GM21526 (cell line): ENCODE results near the gene DNPEP.
"Not testable (repeated sequence)": the region's sequence is repeated elsewhere in the genome, so short reads cannot be mapped to it uniquely, and the experiment has no call there.

Source experiments
- ATAC-seq: cut with Tn5 transposase; IDR thresholded peaks from one replicate; pipeline ENCODE4 v1.9.1; 2021; ENCODE audit warnings: moderate library complexity; ENCODE audit not compliant: unreplicated experiment, low FRiP score

The DNPEP gene

DNA sequence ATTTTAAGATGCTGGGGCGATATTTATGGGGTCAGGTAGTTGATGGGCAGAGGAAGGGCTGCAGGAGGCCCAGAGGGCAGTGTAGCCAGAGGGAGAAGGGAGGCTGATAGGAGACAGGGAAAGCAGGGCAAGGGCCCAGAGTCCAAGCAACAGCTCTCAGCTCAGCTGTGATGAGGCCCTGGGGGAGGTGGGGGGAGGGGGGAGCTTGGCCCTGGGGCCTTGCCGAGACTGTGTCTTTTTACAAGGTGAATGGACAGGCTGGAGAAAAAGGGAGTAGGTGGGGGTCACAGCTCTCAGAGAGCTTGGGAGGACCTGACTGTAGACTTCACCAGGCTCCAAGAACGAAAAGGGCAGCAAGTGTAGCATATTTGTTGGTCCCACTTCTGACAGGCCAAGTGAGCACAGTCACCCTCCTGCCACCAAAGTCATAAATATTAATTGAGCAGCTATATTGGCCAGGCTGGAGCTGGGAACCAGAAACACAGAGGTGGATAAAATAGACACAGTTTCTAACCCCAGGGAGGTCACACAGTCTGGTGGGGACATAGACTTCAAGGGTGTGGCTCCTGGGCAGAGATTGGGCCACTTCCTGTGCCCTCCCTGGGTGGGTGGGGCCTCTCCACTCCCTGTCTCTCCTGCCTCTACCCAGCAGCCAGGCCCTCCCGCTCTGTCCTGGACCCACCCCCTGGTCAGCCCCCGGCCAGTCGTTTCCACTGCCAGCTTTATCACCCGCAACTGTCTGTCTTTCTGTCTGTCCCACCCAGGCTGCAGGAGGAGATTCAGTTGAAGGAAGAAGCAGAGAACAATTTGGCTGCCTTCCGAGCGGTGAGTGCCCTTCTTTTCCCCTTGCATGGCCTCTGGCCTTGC lies 31.9 kb upstream of the DNPEP start:
- no peak for ATAC-seq

DNA sequence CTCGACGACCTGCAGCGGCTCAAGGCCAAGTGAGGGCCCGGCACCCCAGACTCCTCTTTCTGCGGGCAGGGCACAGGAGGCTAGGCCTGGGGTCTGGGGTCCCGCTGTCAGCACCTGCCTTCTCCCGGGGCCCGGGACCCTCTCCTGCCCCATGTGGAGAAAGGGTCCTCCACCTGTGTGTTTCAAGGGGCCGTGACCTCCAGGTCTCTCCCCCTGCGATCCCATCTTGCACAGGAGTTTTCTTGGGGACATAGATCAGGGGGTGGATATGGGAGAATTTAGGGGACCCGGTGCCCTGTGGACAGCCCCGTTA lies 31.3 kb upstream of the DNPEP start:
- ATAC-seq = no peak

DNA sequence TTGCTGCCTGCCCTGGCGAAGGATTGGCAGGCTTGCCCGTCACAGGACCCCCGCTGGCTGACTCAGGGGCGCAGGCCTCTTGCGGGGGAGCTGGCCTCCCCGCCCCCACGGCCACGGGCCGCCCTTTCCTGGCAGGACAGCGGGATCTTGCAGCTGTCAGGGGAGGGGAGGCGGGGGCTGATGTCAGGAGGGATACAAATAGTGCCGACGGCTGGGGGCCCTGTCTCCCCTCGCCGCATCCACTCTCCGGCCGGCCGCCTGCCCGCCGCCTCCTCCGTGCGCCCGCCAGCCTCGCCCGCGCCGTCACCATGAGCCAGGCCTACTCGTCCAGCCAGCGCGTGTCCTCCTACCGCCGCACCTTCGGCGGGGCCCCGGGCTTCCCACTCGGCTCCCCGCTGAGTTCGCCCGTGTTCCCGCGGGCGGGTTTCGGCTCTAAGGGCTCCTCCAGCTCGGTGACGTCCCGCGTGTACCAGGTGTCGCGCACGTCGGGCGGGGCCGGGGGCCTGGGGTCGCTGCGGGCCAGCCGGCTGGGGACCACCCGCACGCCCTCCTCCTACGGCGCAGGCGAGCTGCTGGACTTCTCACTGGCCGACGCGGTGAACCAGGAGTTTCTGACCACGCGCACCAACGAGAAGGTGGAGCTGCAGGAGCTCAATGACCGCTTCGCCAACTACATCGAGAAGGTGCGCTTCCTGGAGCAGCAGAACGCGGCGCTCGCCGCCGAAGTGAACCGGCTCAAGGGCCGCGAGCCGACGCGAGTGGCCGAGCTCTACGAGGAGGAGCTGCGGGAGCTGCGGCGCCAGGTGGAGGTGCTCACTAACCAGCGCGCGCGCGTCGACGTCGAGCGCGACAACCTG lies 30.7 kb upstream of the DNPEP start, which contains the start of gene DES:
Gene DES (plus strand): TSS at position 223 of the 857 bp plus-strand sequence. CDS start 86 bp downstream, at position 309.
- ATAC-seq = no peak

DNA sequence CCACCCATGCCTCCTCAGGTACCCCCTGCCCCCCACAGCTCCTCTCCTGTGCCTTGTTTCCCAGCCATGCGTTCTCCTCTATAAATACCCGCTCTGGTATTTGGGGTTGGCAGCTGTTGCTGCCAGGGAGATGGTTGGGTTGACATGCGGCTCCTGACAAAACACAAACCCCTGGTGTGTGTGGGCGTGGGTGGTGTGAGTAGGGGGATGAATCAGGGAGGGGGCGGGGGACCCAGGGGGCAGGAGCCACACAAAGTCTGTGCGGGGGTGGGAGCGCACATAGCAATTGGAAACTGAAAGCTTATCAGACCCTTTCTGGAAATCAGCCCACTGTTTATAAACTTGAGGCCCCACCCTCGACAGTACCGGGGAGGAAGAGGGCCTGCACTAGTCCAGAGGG lies 29.7 kb upstream of the DNPEP start:
- ATAC-seq = no peak

DNA sequence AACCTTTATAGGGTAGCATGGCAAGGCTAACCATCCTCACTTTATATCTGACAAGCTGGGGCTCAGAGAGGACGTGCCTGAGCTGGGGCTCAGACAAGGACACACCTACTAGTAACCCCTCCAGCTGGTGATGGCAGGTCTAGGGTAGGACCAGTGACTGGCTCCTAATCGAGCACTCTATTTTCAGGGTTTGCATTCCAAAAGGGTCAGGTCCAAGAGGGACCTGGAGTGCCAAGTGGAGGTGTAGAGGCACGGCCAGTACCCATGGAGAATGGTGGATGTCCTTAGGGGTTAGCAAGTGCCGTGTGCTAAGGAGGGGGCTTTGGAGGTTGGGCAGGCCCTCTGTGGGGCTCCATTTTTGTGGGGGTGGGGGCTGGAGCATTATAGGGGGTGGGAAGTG lies 29.2 kb upstream of the DNPEP start:
- ATAC-seq = no peak

DNA sequence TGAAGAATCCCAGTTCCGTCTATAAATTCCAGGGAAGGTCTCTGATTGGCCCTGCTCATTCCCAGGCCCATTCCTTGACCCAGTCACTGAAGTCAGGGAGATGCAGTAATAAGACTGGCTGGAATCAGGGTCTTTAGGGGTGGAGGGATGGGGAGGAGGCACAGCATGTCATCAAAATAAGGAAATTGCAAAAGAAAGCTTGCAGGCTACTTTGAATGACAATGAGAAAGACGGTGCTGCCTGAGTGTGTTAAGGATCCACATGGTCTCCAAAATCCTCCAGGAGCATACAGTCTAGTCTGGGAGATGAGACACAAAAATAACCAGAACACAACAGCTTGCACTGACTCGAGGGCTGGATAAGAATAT lies 28.5 kb upstream of the DNPEP start:
- ATAC-seq = no peak

DNA sequence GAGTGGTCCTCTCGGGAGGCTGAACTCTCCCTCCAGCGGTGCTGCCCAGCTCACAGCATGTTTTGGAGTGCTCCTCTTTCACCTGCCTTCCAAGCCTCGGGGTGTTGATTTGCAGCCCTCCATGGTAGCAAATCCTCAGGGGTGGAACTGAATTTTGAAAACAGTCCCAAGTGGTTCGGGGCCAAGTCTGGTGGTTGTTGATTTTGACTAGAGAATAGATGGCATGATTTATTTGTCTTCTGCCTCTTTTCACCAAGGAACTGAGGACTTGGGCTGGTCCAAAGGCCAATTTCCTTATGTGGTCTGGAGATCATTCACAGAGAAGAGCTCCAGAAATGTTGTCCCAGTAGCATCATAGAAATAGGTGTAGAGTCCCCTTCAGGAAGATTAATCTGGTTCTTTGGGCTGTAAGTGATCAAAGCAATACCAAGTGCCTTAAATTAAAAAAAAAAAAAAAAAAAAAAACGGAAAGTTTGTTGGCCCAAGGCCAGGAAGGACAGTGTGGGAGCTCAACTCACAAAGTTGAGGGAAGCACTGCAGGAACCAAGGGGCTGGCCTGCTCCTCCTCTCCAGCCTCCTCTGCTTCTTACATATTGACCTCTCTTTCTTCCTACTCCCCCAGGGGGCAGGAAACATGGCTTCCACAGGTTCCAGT lies 28.0 kb upstream of the DNPEP start:
- ATAC-seq = no peak

DNA sequence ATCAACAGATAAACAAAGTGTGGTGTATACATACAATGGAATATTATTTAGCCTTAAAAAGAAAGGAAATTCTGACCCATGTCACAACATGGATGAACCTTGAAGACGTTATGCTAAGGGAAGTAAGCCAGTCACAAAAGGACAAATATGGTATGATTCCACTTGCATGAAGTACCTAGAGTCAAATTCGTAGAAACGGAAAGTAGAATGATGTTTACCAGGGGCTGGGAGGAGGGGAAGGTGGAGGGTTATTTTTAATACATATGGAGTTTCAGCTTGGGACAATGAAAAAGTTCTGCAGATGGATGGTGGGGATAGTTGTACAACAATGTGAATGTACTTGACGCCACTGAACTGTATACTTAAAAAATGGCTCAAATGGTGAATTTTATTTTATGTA lies 27.1 kb upstream of the DNPEP start:
- ATAC-seq = no peak

DNA sequence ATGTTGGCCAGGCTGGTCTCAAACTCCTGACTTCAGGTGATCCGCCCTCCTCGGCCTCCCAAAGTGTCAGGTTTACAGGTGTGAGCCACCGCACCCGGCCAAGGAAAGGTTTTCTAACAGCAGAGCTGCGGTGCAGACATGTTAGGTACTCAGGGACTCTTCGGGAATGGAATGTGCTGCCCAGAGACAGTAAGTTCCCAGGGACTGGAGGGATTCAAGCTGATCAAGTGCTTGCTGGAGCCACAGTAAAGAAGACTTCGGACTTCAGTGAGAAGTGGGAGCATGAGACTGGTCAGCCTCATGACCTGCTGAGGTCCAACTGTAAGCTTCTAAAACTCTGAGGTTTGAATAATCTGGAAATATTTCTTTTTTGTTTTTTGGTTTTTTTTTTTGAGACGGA lies 22.7 kb upstream of the DNPEP start:
- ATAC-seq = no peak

DNA sequence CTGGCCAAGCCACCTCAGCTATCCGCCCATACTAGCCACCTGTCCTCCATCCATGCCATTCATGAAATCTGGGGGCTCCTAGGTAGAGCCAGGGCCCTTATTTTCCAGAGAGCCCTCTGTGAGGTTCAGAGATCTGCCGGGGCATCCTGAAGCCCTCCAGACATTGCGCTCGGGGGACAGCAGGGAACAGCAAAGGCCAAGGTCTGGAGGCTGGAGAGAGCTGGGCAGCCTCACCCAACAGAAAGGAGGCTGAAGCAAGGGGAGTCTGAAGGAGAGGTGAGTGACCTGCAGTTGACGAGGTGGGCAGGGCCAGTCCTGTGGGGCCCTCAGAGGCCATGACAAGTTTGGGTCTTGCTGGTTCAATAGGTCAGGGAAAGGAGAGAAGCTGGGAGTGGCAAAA lies 21.9 kb upstream of the DNPEP start:
- ATAC-seq = no peak

DNA sequence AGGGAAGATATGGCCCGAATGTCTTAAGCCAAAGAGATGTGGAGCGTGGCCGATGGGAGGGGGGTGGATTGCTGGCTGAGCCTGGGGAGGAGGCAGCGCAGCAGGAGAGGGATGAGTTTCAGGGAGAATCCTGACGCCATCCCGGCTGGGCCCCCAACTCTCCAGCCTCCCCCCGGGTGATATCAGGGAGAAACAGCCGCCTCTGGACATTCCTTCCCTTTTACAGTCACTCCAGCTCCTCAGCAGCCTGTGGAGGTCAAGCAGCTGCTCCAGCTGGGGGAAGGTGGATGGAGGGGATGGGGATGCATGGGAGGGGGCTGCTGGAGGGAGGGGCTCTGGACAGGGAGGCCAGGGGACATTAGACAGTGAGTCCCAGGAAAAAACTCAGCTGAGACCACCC lies 20.9 kb upstream of the DNPEP start:
- no peak for ATAC-seq

DNA sequence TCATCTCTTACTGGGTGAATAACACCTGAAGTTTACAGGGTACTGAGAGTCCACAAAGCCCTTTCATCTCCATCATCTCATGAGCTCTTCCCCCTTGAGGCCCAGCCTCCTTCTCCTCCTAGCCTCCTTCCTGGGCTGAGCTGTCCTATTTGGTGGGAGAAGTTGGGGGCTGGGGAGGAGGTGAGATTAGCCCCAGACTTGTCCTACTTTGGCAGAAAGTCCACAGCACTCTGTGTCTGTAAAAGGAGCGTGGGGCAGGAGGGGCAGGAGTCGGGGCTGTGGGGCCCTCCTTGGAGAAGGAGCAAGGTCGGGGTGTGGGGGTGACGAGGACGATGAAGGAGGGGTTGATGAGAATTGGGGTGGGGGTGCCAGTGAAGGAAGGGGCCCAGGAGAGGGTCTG lies 20.5 kb upstream of the DNPEP start:
- no peak for ATAC-seq

DNA sequence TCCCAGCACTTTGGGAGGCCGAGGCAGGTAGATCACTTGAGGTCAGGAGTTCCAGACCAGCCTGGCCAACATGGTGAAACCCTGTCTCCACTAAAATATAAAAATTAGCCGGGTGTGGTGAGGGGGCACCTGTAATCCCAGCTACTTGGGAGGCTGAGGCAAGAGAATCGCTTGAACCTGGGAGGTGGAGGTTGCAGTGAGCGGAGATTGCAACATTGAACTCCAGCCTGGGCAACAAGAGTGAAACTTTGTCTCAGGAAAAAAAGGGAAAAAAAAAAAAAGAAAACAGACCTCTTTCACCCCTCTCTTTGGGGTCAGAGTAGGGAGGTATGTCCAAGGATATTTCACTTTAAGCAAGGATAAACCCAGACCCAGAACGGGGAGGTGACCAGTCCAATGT lies 19.6 kb upstream of the DNPEP start:
- ATAC-seq = not testable (repeated sequence)

DNA sequence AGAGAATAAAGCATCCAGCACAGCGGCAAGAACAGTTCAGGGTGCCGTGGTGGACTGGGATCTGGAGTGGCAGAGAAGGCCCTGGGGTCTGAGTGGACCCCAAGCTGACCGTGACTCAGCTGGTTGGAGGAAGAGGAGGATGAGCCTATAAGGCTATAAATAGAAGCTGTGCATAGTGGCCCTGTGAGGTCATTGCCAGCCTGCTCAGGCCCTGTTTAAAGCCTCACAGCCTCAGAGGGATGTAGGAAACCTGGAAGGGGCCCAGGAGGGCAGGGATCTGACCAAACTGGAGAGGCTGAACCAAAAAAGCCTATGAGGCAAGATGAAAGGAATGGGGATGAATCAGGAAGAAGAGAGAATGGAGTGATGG lies 19.1 kb upstream of the DNPEP start:
- no peak for ATAC-seq

DNA sequence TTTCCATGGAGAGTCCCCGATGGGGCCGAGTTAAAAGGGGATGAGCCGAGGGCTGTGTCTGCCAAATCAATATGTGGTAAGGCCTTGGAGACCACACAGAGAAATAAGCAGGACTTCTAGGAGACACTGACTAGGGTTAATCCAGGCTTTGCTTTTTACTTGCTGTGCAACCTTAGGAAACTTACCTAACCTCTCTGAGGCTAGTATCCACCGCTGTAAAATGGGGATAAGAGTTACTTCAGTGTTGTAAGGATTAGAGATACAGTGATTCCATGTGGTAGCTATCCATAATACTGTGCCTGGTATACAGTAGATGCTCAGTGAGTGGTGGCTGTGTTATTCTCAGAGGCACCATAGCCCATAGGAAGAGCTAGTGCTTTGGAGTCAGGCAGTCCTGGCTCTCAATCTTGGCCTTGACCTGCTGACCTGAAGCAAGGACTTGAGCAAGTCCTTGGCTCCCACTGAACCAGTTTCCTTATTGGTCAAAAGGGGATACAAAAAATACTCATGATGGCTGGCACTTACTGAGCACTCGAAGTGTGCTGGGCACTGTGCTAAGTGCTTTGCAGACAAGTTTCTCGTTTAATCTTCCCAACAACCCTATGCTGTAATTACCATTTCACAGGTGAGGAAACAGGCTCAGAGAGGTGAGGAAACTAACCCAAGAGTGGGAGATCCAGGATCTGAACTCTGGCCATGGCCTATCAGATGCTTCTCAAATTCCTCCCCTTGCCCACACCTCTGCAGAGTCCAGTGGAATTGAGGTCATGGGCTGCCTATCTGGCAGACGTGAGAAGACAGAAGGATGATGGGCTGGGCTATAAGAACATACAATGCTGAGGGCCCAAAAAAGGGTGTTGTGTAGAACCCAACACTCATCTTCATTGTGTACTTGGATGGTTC lies 18.5 kb upstream of the DNPEP start:
- no peak for ATAC-seq

DNA sequence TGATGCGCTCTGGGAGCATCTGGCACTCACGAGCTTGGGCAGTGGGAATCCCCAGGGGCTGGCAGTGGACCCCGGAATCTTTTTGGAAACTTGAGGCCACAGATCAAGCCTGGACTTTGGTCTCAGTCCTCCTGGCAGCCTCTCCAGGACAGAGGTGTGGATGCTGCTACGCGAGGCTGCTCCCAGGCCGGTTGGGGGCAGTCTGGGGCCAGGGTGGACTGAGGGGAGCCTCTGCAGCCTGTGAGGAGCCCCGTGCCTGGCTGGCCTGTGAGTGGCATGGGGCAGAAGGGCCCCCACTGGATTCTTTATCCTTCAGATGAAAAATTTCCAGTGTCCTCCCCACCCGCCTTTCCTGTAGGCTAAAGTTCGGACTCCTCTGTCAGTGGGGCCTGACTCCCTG lies 17.7 kb upstream of the DNPEP start:
- no peak for ATAC-seq

DNA sequence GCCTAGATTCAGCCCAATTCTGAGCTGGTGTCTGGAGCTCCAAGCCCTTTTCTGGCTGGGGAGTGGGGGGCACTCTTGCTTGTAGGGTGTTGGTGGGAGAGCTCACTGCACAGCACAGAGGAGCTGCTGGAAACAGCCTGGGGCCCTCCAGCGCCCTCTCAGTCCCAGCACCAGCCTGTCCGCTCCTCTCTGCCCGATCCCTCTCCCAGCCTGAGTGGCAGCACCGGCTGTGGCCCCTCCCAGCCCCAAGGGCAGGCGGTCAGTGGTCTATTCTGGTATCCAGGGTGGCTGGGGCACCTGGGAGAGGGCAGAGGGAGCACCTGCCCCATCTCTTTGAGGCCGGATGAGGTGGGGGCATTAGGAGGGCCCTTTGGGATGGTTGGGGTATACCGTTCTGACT lies 17.2 kb upstream of the DNPEP start:
- ATAC-seq = no peak

DNA sequence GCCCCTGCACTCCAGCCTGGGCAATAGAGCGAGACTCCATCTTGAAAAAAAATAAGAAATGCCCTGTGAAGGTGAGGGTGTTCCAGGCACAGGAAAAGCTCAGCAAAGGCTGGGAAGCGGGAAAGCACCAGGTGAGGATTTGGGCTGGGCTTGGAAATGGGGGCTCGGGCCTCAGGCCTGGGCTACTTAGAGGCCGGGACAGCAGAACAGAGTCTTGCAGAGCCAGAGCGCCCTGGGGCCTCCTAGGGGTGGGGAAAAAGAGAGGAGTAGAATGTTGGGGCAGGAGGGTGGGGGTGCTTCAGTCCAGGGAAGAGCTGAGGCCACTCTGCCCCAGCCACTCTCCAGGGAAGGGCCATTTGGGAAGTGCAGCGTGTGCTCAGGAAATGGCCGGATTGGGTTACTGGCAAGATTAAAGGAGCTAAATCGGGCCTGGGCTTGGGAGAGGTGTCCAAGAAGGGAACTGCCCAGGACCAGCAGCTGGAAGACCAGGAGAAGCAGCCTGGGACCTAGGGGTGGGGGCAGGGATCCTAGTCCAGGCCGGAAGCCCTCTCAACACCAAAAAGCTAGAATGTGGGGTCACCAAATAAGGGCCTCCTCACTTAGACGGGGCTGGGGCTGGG lies 16.7 kb upstream of the DNPEP start:
- ATAC-seq = no peak

DNA sequence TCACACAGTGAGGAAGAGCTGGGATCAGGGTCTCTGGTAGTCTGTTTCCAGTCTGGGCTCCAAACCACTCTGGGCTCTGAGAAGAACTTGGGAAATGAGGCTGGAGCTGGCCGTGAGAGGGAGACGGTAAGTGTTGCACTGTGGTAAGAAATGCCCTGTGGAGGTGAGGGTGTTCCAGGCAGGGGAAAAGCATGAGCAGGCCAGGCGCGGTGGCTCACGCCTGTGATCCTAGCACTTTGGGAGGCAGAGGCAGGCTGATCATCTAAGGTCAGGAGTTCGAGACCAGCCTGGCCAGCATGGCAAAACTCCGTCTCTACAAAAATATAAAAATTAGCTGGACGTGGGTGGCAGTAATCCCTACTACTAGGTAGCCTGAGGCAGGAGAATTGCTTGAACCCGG lies 16.1 kb upstream of the DNPEP start:
- ATAC-seq = no peak
